Breast epithelium (tissue), 4 donors: ENCODE measurements around the gene KRT23. TPM values are rescaled to one million over a fixed set of nuclear protein-coding genes. Genes with fewer than 3 reads are reported as not detected.

Experiments
- DNase-seq, 2 donors: peaks; one replicate each; pipeline ENCODE4 v3.0.0-alpha.2; 2019; ENCODE audit warnings: low spot score in 2 of 2
- H3K27ac ChIP-seq, 2 donors: fragments of 200-600 bp; sonication (generic) in 1 of 2; one replicate each; pipeline ENCODE4 v1.5.1; 2016 to 2019; ENCODE audit warnings: mild to moderate bottlenecking in 1 of 2
- H3K27me3 ChIP-seq, 2 donors: fragments of 200-600 bp; sonication (generic) in 1 of 2; one replicate each; pipeline versions ENCODE4 v1.5.1 to v1.6.0; 2017 to 2019; ENCODE audit warnings: control low read depth in 1 of 2, mild to moderate bottlenecking in 1 of 2
- H3K36me3 ChIP-seq: fragments of 200-600 bp; one replicate; pipeline ENCODE4 v1.5.1; 2019
- H3K4me1 ChIP-seq, 2 donors: fragments of 200-600 bp; sonication (generic); one replicate each; pipeline ENCODE4 v1.5.1; 2016 to 2019; ENCODE audit warnings: control low read depth in 1 of 2
- H3K4me3 ChIP-seq, 3 donors: fragments of 200-600 bp; sonication (generic); 1 replicate in 2 of 3; 2 replicates in 1 of 3; pipeline ENCODE4 v1.5.1; 2016 to 2019; ENCODE audit warnings: mild to moderate bottlenecking in 3 of 3, moderate library complexity in 2 of 3
- H3K9me3 ChIP-seq, 2 donors: fragments of 200-600 bp; sonication (generic) in 1 of 2; one replicate each; pipeline ENCODE4 v1.5.1; 2016 to 2019; ENCODE audit warnings: control low read depth in 1 of 2
- CTCF ChIP-seq, 3 donors: fragments of 450-650 bp; IDR thresholded peaks; one replicate each; pipeline ENCODE4 v1.5.1; 2016 to 2017; ENCODE audit warnings: antibody characterized with exemption in 3 of 3, mild to moderate bottlenecking in 3 of 3, moderate library complexity in 3 of 3
- POLR2A ChIP-seq: fragments of 450-650 bp; IDR thresholded peaks from one replicate; pipeline ENCODE4 v1.6.1; 2016; ENCODE audit warnings: antibody characterized with exemption, mild to moderate bottlenecking, moderate library complexity
- POLR2AphosphoS5 ChIP-seq, 3 donors: sonication (generic); formaldehyde crosslinking; IDR thresholded peaks; one replicate each; pipeline ENCODE4 v1.6.1; 2017; ENCODE audit warnings: antibody characterized with exemption in 3 of 3
- intact Hi-C: fragments of 100-400 bp; cut with DNase I; formaldehyde crosslinking; loops from one replicate; pipeline ENCODE4 v1.15.1; 2023; ENCODE audit warnings: low total_unique reads
- total RNA-seq, 3 donors: library from RNA; depleted of rRNA; stranded (reverse); fragments of >200 nt; gene quantifications; one replicate each; pipeline ENCODE4 v1.1.0, GENCODE V29; 2016

KRT23 gene
- total RNA-seq, 3 donors from 2014 or later, result 37.7 to 57.5 TPM; not detected in 1

GRCh38 chr17:40935624-40936023, 1.8 kb downstream of the KRT23 start:
- Histone ChIP-seq H3K4me3 (peak overlapping the region in 1 of 3 donors; percentile 36), H3K27ac (peak overlapping the region; percentile 85 to 93), H3K4me1 (no peaks in the 10 kb centered on the region), H3K9me3 (no peaks in the 10 kb centered on the region), H3K27me3 (no peaks in the 10 kb centered on the region), H3K36me3 (no peaks in the 10 kb centered on the region)
- intact Hi-C loops, result no loop called here
- TF ChIP-seq POLR2AphosphoS5 (IDR thresholded peaks at IDR 0.05) (no peak), CTCF (IDR thresholded peaks at IDR 0.05) (no peak), POLR2A (no peak)
- no peak for DNase-seq

GRCh38 chr17:40932608-40933007, 4.8 kb downstream of the KRT23 start:
- Histone ChIP-seq H3K36me3 (no peaks in the 10 kb centered on the region), H3K4me1 (no peaks in the 10 kb centered on the region), H3K9me3 (no peaks in the 10 kb centered on the region), H3K4me3 (no peak overlapping the region), H3K27ac (no peak overlapping the region), H3K27me3 (no peaks in the 10 kb centered on the region)
- TF ChIP-seq POLR2AphosphoS5 (IDR thresholded peaks at IDR 0.05), result no peak
- no peak for TF ChIP-seq POLR2A
- TF ChIP-seq CTCF (IDR thresholded peaks at IDR 0.05), result no peak
- no peak for DNase-seq
- intact Hi-C loops, result no loop called here

- TF ChIP-seq POLR2AphosphoS5 (IDR thresholded peaks at IDR 0.05), result no peak
- TF ChIP-seq POLR2A, result no peak
- TF ChIP-seq CTCF (IDR thresholded peaks at IDR 0.05), result no peak
These were observed 6.1 kb downstream of the KRT23 start for GRCh38 chr17:40931311-40931710.

GRCh38 chr17:40926341-40926740, 11.1 kb downstream of the KRT23 start:
- Histone ChIP-seq H3K27me3 (no peaks in the 10 kb centered on the region), H3K27ac (no peak overlapping the region), H3K36me3 (no peaks in the 10 kb centered on the region), H3K9me3 (no peaks in the 10 kb centered on the region), H3K4me3 (peak overlapping the region in 2 of 3 donors; percentile 20 to 33), H3K4me1 (no peaks in the 10 kb centered on the region)
- intact Hi-C loops, result no loop called here
- TF ChIP-seq CTCF (IDR thresholded peaks at IDR 0.05) (no peak), POLR2A (no peak), POLR2AphosphoS5 (IDR thresholded peaks at IDR 0.05) (no peak)
- no peak for DNase-seq

More at GRCh38 chr17:40931311-40931710, 6.1 kb downstream of the KRT23 start:
- Histone ChIP-seq H3K27me3 (no peaks in the 10 kb centered on the region), H3K4me3 (no peak overlapping the region), H3K36me3 (no peaks in the 10 kb centered on the region), H3K27ac (no peak overlapping the region), H3K4me1 (no peaks in the 10 kb centered on the region), H3K9me3 (no peaks in the 10 kb centered on the region)
- no peak for DNase-seq
- intact Hi-C loops, result no loop called here

GRCh38 chr17:40922239-40922638, 15.2 kb downstream of the KRT23 start:
- H3K9me3 ChIP-seq, result no peaks in the 10 kb centered on the region
- H3K27me3 ChIP-seq, result no peaks in the 10 kb centered on the region
- H3K4me3 ChIP-seq, result no peak overlapping the region
- peak overlapping the region; percentile 55 to 76 for H3K27ac ChIP-seq
- peak in 1 of 2 donors; percentile 40 for DNase-seq
- H3K36me3 ChIP-seq, result no peaks in the 10 kb centered on the region
- intact Hi-C loops, result no loop called here
- no peaks in the 10 kb centered on the region for H3K4me1 ChIP-seq
- TF ChIP-seq POLR2AphosphoS5 (IDR thresholded peaks at IDR 0.05), result peak in 1 of 3 donors; percentile 20
- TF ChIP-seq CTCF (IDR thresholded peaks at IDR 0.05), result no peak
